Bone marrow (tissue), 2 donors: ENCODE results near the gene RFPL2.

ENCODE experiments used
- DNase-seq, 2 donors: peaks; one replicate each; lab custom pipeline; 2025; lab: John Stamatoyannopoulos, UW

RFPL2 gene

DNA sequence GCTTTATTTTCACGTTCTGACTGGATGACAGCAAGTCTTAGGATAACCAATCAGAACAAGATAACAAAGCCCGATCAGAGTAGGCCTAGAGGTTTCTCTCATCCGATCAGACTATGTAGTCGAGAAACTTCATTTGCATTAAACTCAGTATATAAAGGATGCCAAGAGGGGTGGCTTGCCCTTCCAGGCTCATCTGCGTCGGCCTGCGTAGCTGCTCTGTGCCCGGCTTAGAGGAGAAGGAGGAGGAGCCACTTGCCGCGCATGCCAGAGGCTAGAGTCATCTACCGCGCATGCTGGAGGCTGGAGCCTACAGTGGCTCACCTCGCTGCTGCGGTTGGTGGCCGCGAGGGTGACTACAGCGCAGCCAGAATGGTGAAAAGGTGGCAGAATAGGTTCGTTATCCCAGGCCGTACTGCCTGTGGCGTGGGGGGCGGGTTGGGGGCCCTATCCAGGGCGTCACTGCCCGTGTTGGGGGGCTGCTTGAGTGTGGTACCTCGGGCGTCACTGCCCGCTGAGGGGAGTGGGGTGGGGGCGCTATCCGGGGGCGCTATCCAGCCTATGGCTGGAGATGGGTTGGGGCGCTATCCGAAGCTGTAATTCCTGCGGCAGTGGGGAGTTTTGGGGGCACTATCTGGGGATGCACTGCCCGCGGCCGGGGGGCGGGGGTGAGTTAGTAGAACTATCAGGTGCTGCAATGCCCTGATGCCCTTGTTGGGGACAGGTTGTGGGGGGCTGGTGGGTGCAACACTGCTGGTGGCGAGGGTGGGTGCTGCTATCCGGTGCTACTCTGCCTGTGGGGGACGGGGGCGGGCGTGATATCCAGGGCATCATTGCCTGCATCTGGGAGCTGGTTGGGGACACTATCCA lies at the start of gene RFPL2:
RFPL2 (minus strand) TSS at position 218 of the 867 bp plus-strand sequence. CDS start 2,622 bp downstream, outside the sequence.
- no peak for DNase-seq

DNA sequence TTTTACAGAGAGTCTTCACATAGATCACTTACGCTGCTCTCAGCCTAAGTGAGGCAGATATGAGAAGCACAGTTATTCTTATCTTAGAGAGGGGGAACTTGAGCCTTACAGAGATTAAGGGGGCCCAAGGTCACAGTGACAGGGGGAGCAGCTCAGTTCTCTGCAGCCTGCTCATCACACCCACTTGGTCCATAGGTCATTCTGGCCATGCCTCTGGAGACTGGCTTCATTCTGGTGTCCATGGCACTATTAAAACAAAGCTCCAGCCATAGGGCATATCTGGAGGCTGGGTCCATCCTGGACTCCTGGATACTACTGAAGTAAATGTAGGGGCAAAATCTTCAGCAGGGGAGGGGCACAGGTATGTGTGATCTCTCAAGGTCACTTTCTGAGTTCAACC lies 44.4 kb upstream of the RFPL2 start:
- no peak for DNase-seq

DNA sequence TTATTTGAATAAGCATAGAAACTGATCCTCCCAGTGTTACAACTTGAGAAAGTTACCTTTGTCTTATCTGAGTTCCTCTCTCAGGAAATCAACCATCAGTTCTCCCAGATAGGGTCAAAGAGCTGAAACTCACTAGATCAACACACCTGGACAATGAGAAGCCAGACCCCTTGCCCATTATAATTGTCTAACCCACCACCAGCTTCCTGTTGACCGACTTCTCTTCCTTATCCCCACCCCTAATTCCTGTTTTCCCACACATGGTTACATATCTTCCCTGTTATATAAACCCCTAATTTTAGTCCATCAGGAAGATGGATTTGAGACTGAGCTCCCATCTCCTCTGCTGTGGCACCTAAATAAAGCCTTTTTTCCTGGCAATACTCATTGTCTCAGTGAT lies 43.4 kb upstream of the RFPL2 start:
- DNase-seq = no peak

DNA sequence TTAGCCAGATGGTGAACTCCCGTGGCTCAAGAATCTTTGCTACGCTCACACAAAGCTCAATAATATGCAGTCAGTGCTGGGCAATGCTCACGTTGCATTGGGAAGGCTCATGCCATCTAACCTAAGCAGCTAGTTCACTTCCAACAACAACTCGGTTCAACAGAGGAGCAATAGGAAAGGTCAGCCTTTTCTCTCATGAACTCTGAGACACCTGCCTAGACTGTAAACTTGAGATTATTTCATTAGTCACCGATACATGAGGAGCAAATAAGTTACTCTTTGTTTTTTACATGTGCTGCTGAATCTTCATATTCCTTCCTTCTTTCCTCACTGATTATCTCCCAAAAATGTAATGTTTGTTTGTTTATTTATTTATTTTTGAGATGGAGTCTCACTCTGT lies 41.3 kb upstream of the RFPL2 start:
- DNase-seq = no peak

DNA sequence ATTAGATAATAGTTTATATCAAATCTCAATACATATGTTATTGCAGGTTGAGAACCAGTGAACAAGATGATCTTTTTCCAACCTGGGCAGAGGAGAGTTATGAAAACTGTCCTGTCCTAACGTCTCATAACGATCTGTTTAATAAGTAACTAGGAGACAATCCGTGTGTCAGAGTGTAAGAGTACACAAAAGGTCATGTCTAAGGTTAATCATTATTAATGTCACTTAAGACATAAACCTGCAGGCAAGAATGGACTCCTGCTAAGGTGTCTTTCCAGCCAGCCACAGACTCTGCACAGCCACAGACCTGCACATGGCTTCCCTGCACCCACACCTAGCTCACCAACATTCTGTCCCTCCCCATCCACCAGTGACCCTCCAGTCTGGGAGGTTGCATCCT lies 40.2 kb upstream of the RFPL2 start:
- no peak for DNase-seq

DNA sequence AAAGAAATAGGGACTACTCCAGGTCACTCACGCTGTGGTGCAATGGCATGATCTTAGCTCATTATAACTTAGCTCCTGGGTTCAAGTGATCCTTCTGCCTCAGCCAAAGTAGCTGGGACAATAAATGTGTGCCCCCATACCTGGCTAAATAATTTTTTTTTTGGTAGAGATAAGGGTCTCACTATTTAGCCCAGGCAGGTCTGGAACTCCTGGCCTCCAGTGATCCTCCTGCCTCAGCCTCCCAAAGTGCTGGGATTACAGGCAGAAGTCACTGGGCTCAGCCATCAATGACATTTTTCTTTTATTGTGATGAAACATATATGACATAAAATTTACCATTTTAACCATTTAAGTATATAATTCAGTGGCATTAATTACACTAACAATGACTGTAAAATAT lies 39.7 kb upstream of the RFPL2 start:
- DNase-seq = no peak

DNA sequence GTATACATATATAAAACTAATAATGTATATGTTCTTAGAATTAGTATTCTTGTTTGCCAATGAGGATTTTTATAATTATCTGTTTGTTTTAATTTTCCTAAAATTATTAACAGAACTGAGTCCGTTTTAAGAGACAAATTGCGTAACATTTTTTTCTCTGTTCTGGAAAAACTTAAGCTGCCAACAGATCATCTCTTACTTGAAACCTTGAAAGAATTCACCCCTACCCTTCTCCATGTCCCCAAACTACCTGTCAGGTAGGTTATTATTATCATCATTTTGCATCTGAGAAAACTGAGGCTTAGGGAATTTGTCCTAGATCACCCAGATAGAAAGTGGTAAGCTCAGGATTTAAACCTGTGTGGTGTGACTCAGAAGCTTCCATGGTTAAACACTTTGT lies 35.6 kb upstream of the RFPL2 start:
- DNase-seq = no peak

DNA sequence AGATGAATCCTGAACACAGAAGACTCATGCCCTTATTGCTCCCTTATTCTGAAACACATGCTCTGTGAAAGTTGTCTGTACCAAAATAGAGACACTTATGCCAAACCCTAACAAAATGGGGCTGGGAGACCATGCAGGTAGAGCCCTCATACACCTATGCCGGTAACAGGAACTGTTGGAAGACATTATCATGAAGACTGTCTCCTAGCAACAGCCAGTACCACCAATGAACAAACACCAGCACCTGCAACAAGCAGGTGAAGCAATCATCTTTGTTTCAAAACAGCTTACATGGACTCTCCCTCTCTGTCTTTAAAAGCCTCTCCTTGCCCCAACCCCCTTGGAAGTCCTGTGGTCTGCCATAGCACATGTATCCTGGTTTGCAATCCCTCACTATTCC lies 33.0 kb upstream of the RFPL2 start:
- no peak for DNase-seq

DNA sequence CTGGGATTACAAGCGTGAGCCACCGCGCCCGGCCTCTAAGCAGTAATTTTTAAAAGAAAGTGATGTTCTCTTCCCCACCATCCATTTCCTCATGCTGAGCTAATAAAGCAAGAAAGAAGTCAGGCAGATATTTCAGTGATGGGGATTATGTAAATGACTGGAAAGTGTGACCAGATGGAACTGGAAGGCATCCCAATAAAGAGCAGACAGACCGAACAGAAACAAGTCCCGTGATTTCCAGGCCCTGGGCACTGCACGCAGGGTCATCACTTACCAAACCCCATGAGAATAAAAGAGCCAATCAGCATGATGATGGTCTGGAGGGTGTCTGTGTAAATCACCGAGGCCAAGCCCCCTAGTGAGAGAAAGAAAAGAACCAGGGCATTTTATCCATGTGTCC lies 32.1 kb upstream of the RFPL2 start:
- DNase-seq = no peak

DNA sequence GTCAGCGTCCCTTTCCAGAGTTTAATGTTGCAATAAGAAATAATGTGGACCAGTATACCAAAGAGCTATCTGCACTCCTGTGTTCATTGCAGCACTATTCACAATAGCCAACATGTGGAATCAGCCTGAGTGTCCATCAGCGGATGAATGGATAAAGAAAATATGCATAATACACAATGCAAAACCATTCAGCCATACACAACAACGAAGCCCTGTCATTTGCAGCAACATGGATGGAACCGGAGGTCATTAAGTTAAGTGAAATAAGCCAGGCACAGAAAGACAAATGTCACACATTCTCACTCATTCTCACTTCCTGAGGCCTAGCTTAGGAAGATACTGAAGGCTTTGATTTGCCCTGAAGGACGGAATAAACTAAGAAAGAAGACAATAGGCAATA lies 28.2 kb upstream of the RFPL2 start:
- no peak for DNase-seq

DNA sequence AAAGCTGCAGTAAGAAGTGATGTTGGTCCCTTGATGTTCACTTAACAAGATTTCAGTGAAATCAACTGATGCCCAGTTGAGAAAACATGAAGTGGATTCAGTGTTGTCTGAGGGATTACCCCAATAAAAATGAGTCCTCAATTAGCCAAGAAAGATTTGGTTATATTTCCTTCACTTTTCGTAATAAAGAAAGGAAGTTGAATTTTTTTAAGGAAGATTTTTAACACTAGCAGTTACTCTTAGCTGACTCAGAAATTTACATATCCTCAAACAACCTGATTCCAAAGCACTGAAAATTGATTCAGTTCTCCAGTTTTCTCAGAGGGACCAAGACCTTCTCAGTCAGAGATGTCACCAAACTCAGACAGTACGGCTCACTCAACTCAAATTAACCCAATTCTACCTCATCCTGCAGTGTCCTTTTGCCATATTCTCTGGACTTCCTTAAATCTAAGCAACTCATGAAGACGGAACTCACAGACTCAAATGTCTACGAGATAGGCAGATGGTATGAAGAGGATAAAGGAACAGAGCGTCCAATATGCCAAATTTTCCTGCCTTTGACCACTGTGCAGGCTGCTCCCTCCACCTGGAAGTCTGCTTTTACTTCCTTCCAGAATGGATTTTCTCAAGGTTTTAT lies 27.4 kb upstream of the RFPL2 start:
- no peak for DNase-seq

DNA sequence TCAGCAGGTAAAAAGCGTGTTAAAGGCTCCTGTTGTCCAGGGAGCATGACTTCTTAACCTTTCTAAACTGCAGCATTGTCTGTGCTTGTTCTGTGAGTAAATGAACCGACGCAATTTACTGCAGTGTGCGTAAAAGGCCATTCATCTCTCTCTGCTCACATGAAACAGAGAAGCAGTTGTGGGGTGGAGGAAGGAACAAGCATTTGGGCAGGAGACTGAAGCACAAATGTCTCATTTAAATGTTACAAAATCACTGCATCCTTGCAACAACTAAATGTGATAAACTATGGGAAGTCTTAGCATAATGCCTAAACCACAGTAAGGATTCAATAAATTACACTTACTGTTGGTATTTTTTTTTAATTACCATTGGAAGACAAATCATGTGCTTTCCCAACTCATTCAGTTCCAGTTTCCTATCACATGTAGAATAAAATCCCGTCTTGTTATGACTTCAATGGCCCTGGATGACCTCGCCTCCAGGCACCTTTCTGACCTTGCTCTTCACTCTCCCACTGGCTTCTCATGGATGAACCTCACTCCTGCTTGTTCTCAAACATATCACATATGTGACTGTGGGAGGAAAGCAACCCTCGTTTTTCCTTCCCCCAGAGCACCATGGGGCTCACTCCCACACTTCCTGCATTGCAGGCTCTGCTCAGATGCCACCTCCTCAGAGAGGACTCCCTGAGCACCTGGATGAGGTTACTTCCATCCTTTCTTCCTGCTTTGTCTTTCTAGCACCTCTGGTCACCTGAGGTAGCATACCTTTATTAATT lies 21.6 kb upstream of the RFPL2 start:
- DNase-seq = no peak

DNA sequence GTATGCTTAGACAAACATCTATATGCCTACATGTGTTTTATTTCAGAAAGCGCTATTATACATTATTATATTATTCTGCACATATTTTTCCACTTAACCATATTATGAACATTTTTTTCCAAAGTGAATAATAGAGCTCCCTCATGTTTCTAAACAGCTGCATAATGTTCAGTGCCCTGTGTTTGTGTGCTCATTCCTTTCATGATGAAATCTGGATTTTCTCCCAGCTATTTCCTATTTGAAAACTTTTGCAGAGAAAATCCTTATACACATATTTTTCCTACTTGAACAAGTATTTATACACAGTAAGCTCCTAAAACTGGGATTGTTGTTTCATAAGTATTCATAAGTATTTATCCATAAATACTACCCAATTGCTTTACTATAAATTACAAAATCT lies 18.1 kb upstream of the RFPL2 start:
- DNase-seq = no peak

DNA sequence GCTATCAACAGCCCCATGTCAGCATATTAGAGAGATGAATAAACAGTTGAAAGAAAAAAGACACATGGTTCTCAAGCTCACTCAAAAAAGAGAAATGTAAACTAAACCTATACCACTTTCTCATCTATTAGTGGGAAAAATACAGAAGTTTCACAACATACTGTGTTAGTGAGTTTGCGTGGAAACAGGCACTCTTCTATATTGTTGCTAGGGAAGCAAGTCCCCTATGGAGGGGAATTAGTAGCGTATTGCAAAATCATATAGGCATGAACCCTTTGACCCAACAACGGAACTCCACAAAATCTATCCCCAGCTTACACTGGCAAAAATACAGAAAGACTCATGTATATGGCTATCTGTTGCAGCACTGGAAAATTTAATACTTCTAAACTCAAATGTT lies 14.2 kb upstream of the RFPL2 start:
- DNase-seq = no peak

DNA sequence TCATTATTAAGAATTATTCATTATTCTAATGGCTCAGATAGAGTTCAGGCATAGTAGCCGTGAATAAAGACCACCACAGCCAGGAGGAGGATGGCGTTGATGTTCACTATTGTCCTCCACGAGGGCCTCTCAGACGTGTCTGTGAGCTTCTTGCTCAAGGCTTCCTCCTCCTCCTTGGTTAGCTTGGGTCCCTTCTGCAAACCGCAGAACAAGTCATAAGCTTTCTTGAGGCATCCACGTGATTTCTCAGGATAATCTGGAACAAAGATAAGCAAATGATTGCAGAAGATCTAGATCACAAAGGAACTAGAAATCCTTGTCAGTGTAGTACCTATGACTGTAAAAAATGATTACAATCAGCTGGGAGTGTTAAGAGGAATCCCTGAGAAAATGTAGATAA lies 13.6 kb upstream of the RFPL2 start:
- DNase-seq = no peak

DNA sequence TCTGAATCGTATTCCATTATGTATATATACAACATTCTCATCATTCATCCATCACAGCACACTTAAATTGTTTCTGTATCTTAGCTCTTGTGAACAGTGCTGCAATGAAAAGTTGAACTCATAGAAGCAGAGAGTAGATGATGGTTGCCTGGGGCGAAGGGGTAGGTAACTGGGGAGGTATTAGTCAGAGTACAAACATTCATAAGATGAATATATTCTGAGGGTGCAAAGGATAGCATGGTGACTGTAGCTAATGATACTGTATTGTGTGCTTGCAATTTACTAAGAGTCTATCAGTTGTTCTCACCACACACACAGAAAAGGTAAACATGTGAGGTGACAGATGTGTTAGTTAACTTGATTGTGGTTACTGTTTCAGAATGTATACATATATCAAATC lies 12.6 kb upstream of the RFPL2 start:
- DNase-seq = no peak

DNA sequence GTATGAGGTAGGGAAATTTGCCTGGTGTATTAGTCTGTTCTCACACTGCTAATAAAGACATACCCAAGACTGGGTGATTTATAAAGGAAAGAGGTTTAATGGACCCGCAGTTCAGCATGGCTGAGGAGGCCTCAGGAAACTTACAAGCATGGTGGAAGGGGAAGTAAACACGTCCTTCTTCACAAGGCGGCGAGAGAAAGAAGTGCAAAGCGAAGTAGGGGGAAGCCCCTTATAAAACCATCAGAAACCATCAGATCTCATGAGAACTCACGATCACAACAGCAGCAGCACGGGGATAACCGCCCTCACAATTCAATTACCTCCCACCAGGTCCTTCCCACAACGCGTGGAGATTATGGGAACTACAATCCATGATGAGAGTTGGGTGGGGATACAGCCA lies 12.0 kb upstream of the RFPL2 start:
- no peak for DNase-seq

DNA sequence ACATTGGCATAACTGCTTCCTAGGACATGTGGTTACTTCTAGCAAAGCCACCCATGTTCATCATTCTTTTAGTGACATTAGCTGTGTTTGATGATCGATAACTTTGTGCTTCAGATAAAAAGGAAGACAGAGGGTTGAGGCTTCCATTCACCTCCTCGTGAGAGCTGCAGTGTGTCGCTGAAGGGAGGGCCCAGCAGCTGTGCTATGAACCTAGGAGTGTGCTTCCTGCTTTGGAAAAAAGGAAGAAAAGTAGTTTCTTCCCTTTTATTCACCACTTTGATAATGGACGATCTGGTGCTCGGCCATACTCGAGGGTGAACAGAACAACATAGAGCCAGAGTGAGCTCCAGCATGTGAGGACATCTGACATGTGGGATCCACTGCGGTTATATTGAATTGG lies 6.1 kb upstream of the RFPL2 start:
- DNase-seq = no peak

DNA sequence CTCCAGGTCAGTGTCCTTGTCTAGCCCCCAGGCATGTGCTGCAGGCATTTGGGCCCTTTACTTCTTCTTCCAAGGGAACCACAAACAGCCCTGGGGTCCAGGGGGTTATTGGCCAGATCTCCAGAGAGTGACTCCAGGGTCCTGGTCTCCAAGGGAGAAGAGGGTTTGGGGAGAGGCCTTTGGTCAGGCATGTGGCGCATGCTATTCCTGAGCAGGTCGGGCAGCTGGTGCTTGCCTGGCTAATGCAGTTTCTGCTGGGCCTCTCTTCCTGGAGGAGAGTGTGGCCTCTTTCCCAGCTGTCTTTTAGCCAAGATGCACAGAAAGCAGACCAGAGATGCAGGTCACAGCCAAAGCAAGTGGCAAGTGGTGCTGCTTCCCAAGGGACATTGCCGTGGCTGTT lies 3.8 kb upstream of the RFPL2 start:
- no peak for DNase-seq

DNA sequence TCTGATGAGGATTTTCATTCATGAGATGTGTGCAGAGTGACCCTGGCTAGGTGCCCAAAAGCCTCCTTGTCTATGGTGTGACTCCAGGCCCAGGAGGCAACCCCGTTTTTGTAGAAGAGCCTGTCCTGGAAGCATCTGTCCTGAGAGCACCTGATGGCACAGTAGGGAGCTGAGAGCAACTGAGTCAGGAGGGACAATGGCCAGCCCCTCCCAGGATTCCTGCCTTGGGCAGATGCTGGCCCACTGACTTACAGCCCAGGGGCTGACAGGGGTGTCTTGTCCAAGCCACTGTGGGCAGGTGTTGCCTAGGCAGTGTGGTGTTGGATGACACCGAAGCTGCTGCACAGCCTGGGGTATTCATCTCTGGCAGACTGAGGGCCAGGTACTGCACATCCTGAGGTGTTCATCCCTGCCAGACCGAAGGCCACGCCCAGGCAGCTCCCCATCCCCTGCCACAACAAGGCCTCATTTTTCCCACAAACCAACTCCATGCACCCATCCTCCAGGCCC lies 3.2 kb upstream of the RFPL2 start:
- DNase-seq = no peak

DNA sequence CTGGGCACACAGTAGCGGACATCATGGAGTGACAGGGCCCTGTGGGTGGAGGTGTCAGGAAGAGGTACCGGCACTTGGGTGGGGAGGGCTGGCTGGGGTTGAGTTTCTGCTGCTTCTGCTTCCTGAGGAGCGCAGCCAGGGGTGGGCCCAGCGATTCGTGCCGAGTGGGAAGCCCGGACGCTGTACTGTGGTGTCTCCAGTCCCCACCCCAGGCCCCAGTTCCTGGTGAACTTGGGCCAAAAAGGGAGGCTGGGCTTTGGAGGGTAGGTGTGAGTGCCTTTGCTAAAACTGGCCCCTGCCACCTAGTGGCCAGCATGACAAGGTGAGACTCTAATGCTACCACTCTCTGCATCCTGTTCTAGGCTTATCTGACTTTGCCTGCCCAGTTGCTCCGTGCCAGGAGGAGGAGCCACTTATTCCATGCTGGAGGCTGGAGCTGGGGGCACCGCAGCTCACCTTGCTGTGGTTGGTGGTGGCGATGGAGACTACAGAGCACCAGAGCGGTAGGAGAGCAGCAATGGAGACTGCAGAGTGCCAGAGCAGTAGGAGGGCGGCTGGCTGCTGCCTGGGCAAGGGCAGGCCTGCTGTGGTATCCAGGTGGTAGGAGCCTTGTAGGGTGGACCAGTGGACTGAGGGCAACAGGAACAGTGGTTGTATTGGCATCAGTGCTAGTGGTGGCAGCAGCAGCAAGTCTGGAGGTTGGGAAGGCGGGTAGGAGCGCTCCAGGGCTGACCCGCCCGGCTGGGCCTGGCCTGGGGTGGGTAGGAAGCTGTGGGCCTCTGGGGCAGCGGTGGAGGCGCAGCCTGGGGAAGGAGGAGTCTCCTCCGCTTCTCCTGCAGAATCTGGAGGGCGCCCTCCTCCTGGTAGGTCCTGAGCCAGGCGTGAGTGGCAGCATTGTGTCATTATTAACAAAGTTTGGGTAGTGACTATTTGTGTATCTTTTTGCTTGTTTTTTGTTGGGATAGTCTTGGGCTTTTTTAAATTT lies 2.2 kb upstream of the RFPL2 start:
- DNase-seq = no peak
